OCI-LY1 (cell line): ENCODE measurements around the gene TPCN1.

ENCODE experiments used
- H2AFZ ChIP-seq: fragments of 200-600 bp; sonication (generic), shearing (Covaris generic); 2 replicates; pipeline ENCODE4 v1.6.0; 2014; ENCODE audit warnings: antibody characterized with exemption, mild to moderate bottlenecking, low read length
- H3F3A ChIP-seq: fragments of 200-600 bp; sonication (generic), shearing (Covaris generic); 2 replicates; pipeline ENCODE4 v1.6.0; 2014; ENCODE audit warnings: mild to moderate bottlenecking, antibody characterized with exemption, low read length, moderate library complexity; ENCODE audit not compliant: insufficient read depth
- H3K27ac ChIP-seq: fragments of 200-600 bp; sonication (generic); 2 replicates; pipeline ENCODE4 v1.5.1; 2014; ENCODE audit warnings: low read length, mixed run types, mild to moderate bottlenecking, low read depth; ENCODE audit not compliant: poor library complexity, severe bottlenecking
- H3K27me3 ChIP-seq: fragments of 200-600 bp; sonication (generic); 2 replicates; pipeline ENCODE4 v1.6.0; 2014; ENCODE audit warnings: antibody characterized with exemption, mild to moderate bottlenecking, low read length, moderate library complexity; ENCODE audit not compliant: insufficient read depth
- H3K36me3 ChIP-seq: fragments of 200-600 bp; sonication (generic); 2 replicates; pipeline ENCODE4 v1.6.1; 2014; ENCODE audit warnings: mild to moderate bottlenecking, antibody characterized with exemption, low read length, moderate library complexity, mixed read lengths; ENCODE audit not compliant: insufficient read depth
- H3K4me1 ChIP-seq: fragments of 200-600 bp; sonication (generic); 2 replicates; pipeline ENCODE4 v1.5.1; 2014; ENCODE audit warnings: mild to moderate bottlenecking, low read length, moderate library complexity; ENCODE audit not compliant: insufficient read depth, severe bottlenecking
- H3K4me2 ChIP-seq: fragments of 200-600 bp; sonication (generic), shearing (Covaris generic); 2 replicates; pipeline ENCODE4 v1.6.1; 2014; ENCODE audit warnings: low read length
- H3K4me3 ChIP-seq: fragments of 200-600 bp; sonication (generic); 2 replicates; pipeline ENCODE4 v1.5.1; 2014; ENCODE audit warnings: low read length, low read depth, mild to moderate bottlenecking, mixed read lengths; ENCODE audit not compliant: poor library complexity, severe bottlenecking
- H3K79me2 ChIP-seq: fragments of 200-600 bp; shearing (Covaris generic); 2 replicates; pipeline ENCODE4 v1.6.1; 2016; ENCODE audit warnings: mixed run types, low read length, mixed read lengths; ENCODE audit not compliant: insufficient read depth
- H3K9ac ChIP-seq: fragments of 200-600 bp; sonication (generic), shearing (Covaris generic); 2 replicates; pipeline ENCODE4 v1.6.1; 2014; ENCODE audit warnings: mild to moderate bottlenecking, low read length, mixed read lengths
- H3K9me2 ChIP-seq: fragments of 200-600 bp; sonication (generic), shearing (Covaris generic); 2 replicates; pipeline ENCODE4 v1.6.1; 2014; ENCODE audit warnings: low read depth, mild to moderate bottlenecking, low read length, mixed read lengths
- H3K9me3 ChIP-seq: fragments of 200-600 bp; shearing (Covaris generic); 2 replicates; pipeline ENCODE4 v1.6.1; 2014; ENCODE audit warnings: low read length, mixed read lengths
- H4K20me1 ChIP-seq: fragments of 200-600 bp; sonication (generic), shearing (Covaris generic); 2 replicates; pipeline ENCODE4 v1.6.0; 2016; ENCODE audit warnings: mild to moderate bottlenecking, low read length; ENCODE audit not compliant: insufficient read depth
- CTCF ChIP-seq: fragments of 200-600 bp; sonication (generic), shearing (Covaris generic); IDR thresholded peaks from 2 replicates; pipeline ENCODE4 v1.5.1; 2017; ENCODE audit warnings: mild to moderate bottlenecking, antibody characterized with exemption, low read length, moderate library complexity, mixed read lengths
- EZH2 ChIP-seq: fragments of 200-600 bp; sonication (generic), shearing (Covaris generic); IDR thresholded peaks from 2 replicates; pipeline ENCODE4 v1.8.0; 2017; ENCODE audit warnings: borderline replicate concordance, mixed run types, mild to moderate bottlenecking, antibody characterized with exemption, low read length, moderate library complexity, mixed read lengths

Gene TPCN1

GRCh38 chr12:113236539-113237399, 15.5 kb downstream of the TPCN1 start:
- no peak overlapping the region for H3K9ac ChIP-seq

GRCh38 chr12:113237748-113238147, 16.5 kb downstream of the TPCN1 start:
- Histone ChIP-seq H3K27ac (peak overlapping the region; percentile 88), H3K9me3 (no peaks in the 10 kb centered on the region), H3K9me2 (no peaks in the 10 kb centered on the region), H3K27me3 (no peaks in the 10 kb centered on the region), H3K4me3 (no peak overlapping the region), H3K4me2 (no peak overlapping the region), H3K36me3 (peaks cover 95% of the 10 kb centered on the region), H2AFZ (no peak overlapping the region), H3K9ac (no peak overlapping the region), H3K79me2 (0 out of 2 replicates have a peak, but pooled peaks cover 6% of the 10 kb centered on the region), H4K20me1 (no peaks in the 10 kb centered on the region), H3K4me1 (peaks cover 63% of the 10 kb centered on the region), H3F3A (0 out of 2 replicates have a peak, but pooled peaks cover 2% of the 10 kb centered on the region)
- TF ChIP-seq CTCF, result no peak
- TF ChIP-seq EZH2, result no peak

More at GRCh38 chr12:113236539-113237399, 15.5 kb downstream of the TPCN1 start:
- H3K4me1 ChIP-seq, result peaks cover 72% of the 10 kb centered on the region
- H3K79me2 ChIP-seq, result 0 out of 2 replicates have a peak, but pooled peaks cover 6% of the 10 kb centered on the region
- H3K4me2 ChIP-seq, result no peak overlapping the region
- H3K27me3 ChIP-seq, result no peaks in the 10 kb centered on the region
- no peaks in the 10 kb centered on the region for H3K9me3 ChIP-seq
- peak overlapping the region; percentile 31 for H3K27ac ChIP-seq
- peaks cover 95% of the 10 kb centered on the region for H3K36me3 ChIP-seq
- no peak overlapping the region for H2AFZ ChIP-seq
- H3F3A ChIP-seq, result 0 out of 2 replicates have a peak, but pooled peaks cover 2% of the 10 kb centered on the region
- TF ChIP-seq EZH2, result no peak
- TF ChIP-seq CTCF, result no peak
- H3K4me3 ChIP-seq, result no peak overlapping the region
- no peaks in the 10 kb centered on the region for H3K9me2 ChIP-seq
- no peaks in the 10 kb centered on the region for H4K20me1 ChIP-seq

GRCh38 chr12:113238309-113238708, 17.0 kb downstream of the TPCN1 start:
- no peak for TF ChIP-seq EZH2
- no peak for TF ChIP-seq CTCF
- Histone ChIP-seq H4K20me1 (no peaks in the 10 kb centered on the region), H3K27me3 (no peaks in the 10 kb centered on the region), H3K27ac (peak overlapping the region; percentile 88), H3K9me3 (no peaks in the 10 kb centered on the region), H3K9me2 (no peaks in the 10 kb centered on the region), H3K36me3 (peaks cover 97% of the 10 kb centered on the region), H2AFZ (no peak overlapping the region), H3K9ac (no peak overlapping the region), H3K4me3 (no peak overlapping the region), H3K79me2 (0 out of 2 replicates have a peak, but pooled peaks cover 6% of the 10 kb centered on the region), H3F3A (0 out of 2 replicates have a peak, but pooled peaks cover 2% of the 10 kb centered on the region), H3K4me2 (no peak overlapping the region), H3K4me1 (peaks cover 58% of the 10 kb centered on the region)
